NT2/D1 (cell line): ENCODE results near the gene UBL5.

Experiments used
- SUZ12 ChIP-seq: IDR thresholded peaks from 2 replicates; pipeline ENCODE4 v1.6.1; 2011; ENCODE audit not compliant: insufficient read length, insufficient read depth; ENCODE audit errors: extremely low read depth
- YY1 ChIP-seq: IDR thresholded peaks from 2 replicates; pipeline ENCODE4 v1.6.1; 2011; ENCODE audit not compliant: insufficient read length, insufficient read depth
- ZNF274 ChIP-seq: IDR thresholded peaks from 2 replicates; pipeline ENCODE4 v1.6.1; 2011; ENCODE audit warnings: mild to moderate bottlenecking, low read depth, low read length

GRCh38 chr19:9857920-9858746 lies 30.4 kb downstream of the UBL5 start:
- no peak for TF ChIP-seq ZNF274
- no peak for TF ChIP-seq YY1
- TF ChIP-seq SUZ12, result no peak
